Fibroblast of pulmonary artery (primary cell): Measurements from ENCODE around the gene TTC19.

Experiments
- DNase-seq: peaks from one replicate; pipeline ENCODE4 v3.0.0-alpha.2; 2010; ENCODE audit warnings: low read depth
- H3K4me3 ChIP-seq: replicated peaks from 2 replicates; pipeline ENCODE4 v1.5.1; 2011; ENCODE audit warnings: low read depth, mild to moderate bottlenecking, control low read depth, low read length, moderate library complexity
- CTCF ChIP-seq: IDR thresholded peaks from 2 replicates; pipeline ENCODE4 v1.5.1; 2011; ENCODE audit warnings: mild to moderate bottlenecking, control low read depth, low read length, inconsistent platforms; ENCODE audit errors: missing control alignments

TTC19 gene

DNA sequence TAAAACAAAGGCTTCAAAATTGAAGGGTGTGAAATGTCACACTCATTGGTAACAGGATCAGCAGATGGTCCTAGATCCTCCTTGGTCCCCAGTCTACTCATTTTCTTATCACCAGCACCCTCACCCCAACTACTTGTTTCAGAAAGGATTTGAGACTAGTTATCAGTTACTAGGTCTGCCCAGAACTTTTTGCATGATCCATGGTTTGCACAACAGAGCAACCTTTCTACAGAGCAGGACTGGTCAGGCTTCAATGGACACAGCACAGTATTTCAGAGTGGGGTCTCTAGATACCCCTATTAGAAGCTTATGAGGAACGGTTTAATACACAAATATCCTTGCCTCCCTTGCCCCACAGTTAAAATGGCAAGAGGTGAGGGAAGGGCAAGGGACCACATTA lies 25.6 kb downstream of the TTC19 start:
- no peak overlapping the region for H3K4me3 ChIP-seq
- TF ChIP-seq CTCF = no peak
- no peak for DNase-seq

DNA sequence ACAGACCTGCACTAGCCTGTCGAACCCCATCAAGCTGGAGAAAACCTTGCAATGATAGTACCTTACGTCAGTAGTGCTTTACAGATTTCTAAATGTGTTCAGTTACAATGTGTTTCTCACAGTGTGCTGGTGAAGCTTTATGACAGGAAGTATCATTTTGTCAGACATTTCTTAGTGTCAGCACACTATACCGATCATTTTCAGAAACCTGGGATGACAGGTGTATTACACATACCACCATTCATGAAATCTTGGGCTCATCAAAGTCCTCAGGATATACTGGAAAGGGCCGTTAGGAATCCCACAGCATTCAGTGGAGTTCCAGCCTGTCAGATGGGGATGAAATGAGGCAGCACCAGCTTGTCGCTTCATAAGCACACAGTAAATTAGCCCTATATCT lies 27.3 kb downstream of the TTC19 start:
- H3K4me3 ChIP-seq = no peak overlapping the region
- DNase-seq = no peak
- no peak for TF ChIP-seq CTCF

- no peak for TF ChIP-seq CTCF
- H3K4me3 ChIP-seq = no peak overlapping the region
- DNase-seq = peak; percentile 91
These were observed 28.3 kb downstream of the TTC19 start for GRCh38 chr17:16027708-16028584.

GRCh38 chr17:16033729-16034349 lies 34.2 kb downstream of the TTC19 start:
- DNase-seq = no peak
- TF ChIP-seq CTCF = no peak
- no peak overlapping the region for H3K4me3 ChIP-seq

GRCh38 chr17:16036261-16036660 lies 36.6 kb downstream of the TTC19 start:
- no peak overlapping the region for H3K4me3 ChIP-seq
- DNase-seq = no peak
- no peak for TF ChIP-seq CTCF

DNA sequence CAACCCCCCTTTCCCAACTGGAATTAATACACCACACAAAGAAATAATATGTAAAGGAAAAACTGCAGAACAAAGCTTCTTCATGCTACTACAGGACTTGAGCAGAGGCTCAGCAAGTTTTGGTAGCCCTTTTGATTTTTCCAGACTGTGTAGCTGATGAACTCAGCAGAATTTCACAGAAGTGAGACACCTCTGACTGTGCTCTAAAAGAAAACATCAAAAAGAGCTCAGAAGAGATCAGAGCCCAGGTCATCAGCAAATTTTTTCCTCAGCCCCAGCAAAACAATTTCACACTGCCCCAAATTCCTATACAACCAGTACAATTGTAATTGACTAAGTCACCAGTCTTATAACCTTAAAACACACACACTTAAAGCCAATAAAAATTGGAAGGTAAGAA lies 38.0 kb downstream of the TTC19 start:
- TF ChIP-seq CTCF = no peak
- DNase-seq = no peak
- H3K4me3 ChIP-seq = no peak overlapping the region
